HK-2 (cell line): ENCODE data around the gene KIF26A.

Experiments
- DNase-seq: peaks from one replicate; pipeline ENCODE4 v3.0.0-alpha.2; 2018; ENCODE audit not compliant: unreplicated experiment

KIF26A gene

GRCh38 chr14:104130974-104131651 lies 7.3 kb upstream of the KIF26A start:
- DNase-seq = no peak

GRCh38 chr14:104131968-104132732 lies 6.2 kb upstream of the KIF26A start:
- DNase-seq = no peak

- no peak for DNase-seq
Measured at GRCh38 chr14:104132981-104133380, 5.4 kb upstream of the KIF26A start.

GRCh38 chr14:104133496-104133895 lies 4.9 kb upstream of the KIF26A start:
- DNase-seq = no peak

GRCh38 chr14:104134061-104134965 lies 4.1 kb upstream of the KIF26A start:
- no peak for DNase-seq

GRCh38 chr14:104135121-104135903 lies 3.1 kb upstream of the KIF26A start:
- DNase-seq = no peak

GRCh38 chr14:104135904-104136471 lies 2.4 kb upstream of the KIF26A start:
- no peak for DNase-seq

- DNase-seq = no peak
Measured at GRCh38 chr14:104136472-104137296, 1.7 kb upstream of the KIF26A start.

- DNase-seq = peak; percentile 74
Measured at GRCh38 chr14:104137297-104138097, 890 bp upstream of the KIF26A start.

GRCh38 chr14:104138718-104139459 lies 502 bp downstream of the KIF26A start:
- DNase-seq = no peak

GRCh38 chr14:104139460-104140212 lies 1.2 kb downstream of the KIF26A start:
- no peak for DNase-seq

GRCh38 chr14:104140213-104140462 lies 1.8 kb downstream of the KIF26A start:
- no peak for DNase-seq

GRCh38 chr14:104140463-104141331 lies 2.3 kb downstream of the KIF26A start:
- no peak for DNase-seq

GRCh38 chr14:104141621-104142091 lies 3.3 kb downstream of the KIF26A start:
- no peak for DNase-seq

- no peak for DNase-seq
Measured at GRCh38 chr14:104142136-104142945, 4.0 kb downstream of the KIF26A start.

- DNase-seq = no peak
Measured at GRCh38 chr14:104142946-104143470, 4.6 kb downstream of the KIF26A start.
